A549 (cell line): Measurements from ENCODE around the gene MEGF6. TPM values are rescaled to one million over a fixed set of nuclear protein-coding genes. Genes with fewer than 3 reads are reported as not detected.

Experiments used
- ATAC-seq, 2 experiments: fragments of 200-7000 bp in 1 of 2; fragments of >200 bp in 1 of 2; cut with Nextera tagmentation in 1 of 2; cut with Tn5 transposase in 1 of 2; 3 replicates each; pipeline versions ENCODE4 v1.8.0 to v1.9.1; 2018 to 2020; ENCODE audit warnings: mild to moderate bottlenecking in 1 of 2, moderate library complexity in 1 of 2
- CTCF ChIA-PET: fragments of 300-600 bp; sonication (Branson Sonifier 250); formaldehyde crosslinking; extraction: SDS; loops from one replicate; lab custom pipeline; 2021; ENCODE audit warnings: antibody characterized with exemption, inconsistent platforms; lab: Yijun Ruan, JAX
- POLR2A ChIA-PET: fragments of 350-600 bp; formaldehyde crosslinking; extraction: SDS; loops from one replicate; lab custom pipeline; 2021; ENCODE audit warnings: antibody characterized with exemption, inconsistent platforms; lab: Yijun Ruan, JAX
- DNase-seq, 2 experiments: peaks; one replicate each; pipeline versions ENCODE4 v3.0.0 to v3.0.0-alpha.2; 2011 to 2016; ENCODE audit warnings: low read depth in 1 of 2, low spot score in 1 of 2
- FAIRE-seq: peaks from 2 replicates; lab custom pipeline; 2011; peaks lifted over from hg19 to GRCh38; lab: Jason Lieb, UNC
- H3K27ac ChIP-seq, 2 experiments: fragments of >200 bp; sonication (Bioruptor Twin); formaldehyde crosslinking; 3 replicates each; pipeline ENCODE4 v1.5.1; 2016 to 2017
- H3K4me1 ChIP-seq: fragments of >200 bp; sonication (Bioruptor Twin); formaldehyde crosslinking; 3 replicates; pipeline ENCODE4 v1.6.1; 2016
- H3K4me2 ChIP-seq: fragments of >200 bp; sonication (Bioruptor Twin); formaldehyde crosslinking; 3 replicates; pipeline ENCODE4 v1.6.1; 2016
- H3K4me3 ChIP-seq: fragments of >200 bp; sonication (Bioruptor Twin); formaldehyde crosslinking; 3 replicates; pipeline ENCODE4 v1.5.1; 2016
- H3K9me3 ChIP-seq: fragments of >200 bp; sonication (Bioruptor Twin); formaldehyde crosslinking; 3 replicates; pipeline ENCODE4 v1.6.1; 2016
- CBX2 ChIP-seq: fragments of 200-600 bp; sonication (generic); IDR thresholded peaks from 2 replicates; pipeline ENCODE4 v1.6.1; 2016; ENCODE audit warnings: low read depth, mild to moderate bottlenecking, borderline replicate concordance
- CTCF ChIP-seq: fragments of >200 bp; sonication (Bioruptor Twin); formaldehyde crosslinking; IDR thresholded peaks from 3 replicates; pipeline ENCODE4 v1.5.1; 2016
- E2F6 ChIP-seq: IDR thresholded peaks from 2 replicates; pipeline ENCODE4 v1.6.1; 2012; ENCODE audit warnings: low read depth, borderline replicate concordance
- ESRRA ChIP-seq: fragments of 150-350 bp; IDR thresholded peaks from 2 replicates; pipeline ENCODE4 v1.6.1; 2014; ENCODE audit warnings: mild to moderate bottlenecking, low read length, borderline replicate concordance
- FOSB ChIP-seq: fragments of 250-450 bp; sonication (Bioruptor Pico); IDR thresholded peaks from 2 replicates; pipeline ENCODE4 v1.5.0; 2020; ENCODE audit warnings: mild to moderate bottlenecking, moderate library complexity
- FOXS1 ChIP-seq: fragments of 250-450 bp; sonication (Bioruptor Pico); IDR thresholded peaks from 2 replicates; pipeline ENCODE4 v1.5.0; 2020; ENCODE audit warnings: mild to moderate bottlenecking, moderate library complexity
- GATA3 ChIP-seq: IDR thresholded peaks from 2 replicates; pipeline ENCODE4 v1.6.1; 2012; ENCODE audit warnings: borderline replicate concordance
- HEYL ChIP-seq: fragments of 250-450 bp; sonication (Bioruptor Pico); IDR thresholded peaks from 2 replicates; pipeline ENCODE4 v1.8.0; 2021; ENCODE audit warnings: mild to moderate bottlenecking, moderate library complexity
- HOXB5 ChIP-seq: fragments of 250-450 bp; sonication (Bioruptor Pico); IDR thresholded peaks from 2 replicates; pipeline ENCODE4 v1.5.0; 2020; ENCODE audit warnings: mild to moderate bottlenecking, moderate library complexity
- JUN ChIP-seq, 2 experiments: fragments of >200 bp; sonication (Bioruptor Twin); formaldehyde crosslinking; IDR thresholded peaks; 2 replicates in 1 of 2; 3 replicates in 1 of 2; pipeline ENCODE4 v1.6.1; 2016 to 2017
- JUNB ChIP-seq: fragments of >200 bp; sonication (Bioruptor Twin); formaldehyde crosslinking; IDR thresholded peaks from 2 replicates; pipeline ENCODE4 v1.6.1; 2016
- MYC ChIP-seq: IDR thresholded peaks from 2 replicates; pipeline ENCODE4 v1.6.1; 2012; ENCODE audit warnings: mild to moderate bottlenecking, inconsistent platforms, low read length, improper control_type of control experiment, borderline replicate concordance
- PBX3 ChIP-seq: IDR thresholded peaks from 2 replicates; pipeline ENCODE4 v1.6.1; 2012
- PHF8 ChIP-seq: fragments of 200-600 bp; sonication (generic); IDR thresholded peaks from 2 replicates; pipeline ENCODE4 v1.6.1; 2016; ENCODE audit warnings: low read depth, mild to moderate bottlenecking, antibody characterized with exemption, moderate library complexity, borderline replicate concordance
- RAD21 ChIP-seq, 2 experiments: fragments of >200 bp in 1 of 2; sonication (Bioruptor Twin) in 1 of 2; formaldehyde crosslinking in 1 of 2; IDR thresholded peaks in 1 of 2; conservative IDR thresholded peaks in 1 of 2; 2 replicates in 1 of 2; 3 replicates in 1 of 2; pipeline ENCODE4 v1.6.1; 2012 to 2018; ENCODE audit warnings: inconsistent platforms in 1 of 2
- REST ChIP-seq: fragments of 200-600 bp; sonication (generic); IDR thresholded peaks from 2 replicates; pipeline ENCODE4 v1.6.1; 2016; ENCODE audit warnings: antibody characterized with exemption, mild to moderate bottlenecking, moderate library complexity
- RNF2 ChIP-seq: fragments of 200-600 bp; sonication (generic); IDR thresholded peaks from 2 replicates; pipeline ENCODE4 v1.6.1; 2016; ENCODE audit warnings: low read depth, mild to moderate bottlenecking, antibody characterized with exemption, moderate library complexity, borderline replicate concordance
- SMC3 ChIP-seq: fragments of >200 bp; sonication (Bioruptor Twin); formaldehyde crosslinking; IDR thresholded peaks from 3 replicates; pipeline ENCODE4 v1.6.1; 2018; ENCODE audit warnings: inconsistent platforms
- TP53 ChIP-seq: fragments of 250-450 bp; sonication (Bioruptor Pico); IDR thresholded peaks from 2 replicates; pipeline ENCODE4 v1.5.0; 2021; ENCODE audit warnings: mild to moderate bottlenecking, moderate library complexity
- USF2 ChIP-seq: fragments of 450-650 bp; IDR thresholded peaks from 2 replicates; pipeline ENCODE4 v1.6.1; 2014; ENCODE audit warnings: antibody characterized with exemption
- ZC3H11A ChIP-seq: fragments of 450-650 bp; IDR thresholded peaks from 2 replicates; pipeline ENCODE4 v1.6.1; 2014; ENCODE audit warnings: antibody characterized with exemption, mild to moderate bottlenecking
- WGBS: methylation state at CpG from one replicate; pipeline ENCODE4 v1.1.6; 2017; ENCODE audit errors: missing lambda C conversion rate; 5-methylcytosine and 5-hydroxymethylcytosine counted together
- polyA plus RNA-seq, 4 experiments: library from polyadenylated mRNA; depleted of rRNA in 3 of 4; stranded (reverse); fragments of >200 nt; fragmentation: RNase III in 1 of 4; extraction: RNeasy Plus Mini Kit Qiagen cat#74134 plus additional on column Dnase treatment in 1 of 4; gene quantifications; 2 replicates in 3 of 4; 3 replicates in 1 of 4; pipeline ENCODE4 v1.2.3, GENCODE V29; 2011 to 2017

MEGF6 gene
- polyA plus RNA-seq, 2 of the 4 experiments (the other 2 are of a cell fraction): 0.66 to 13.7 TPM

- H3K4me2 ChIP-seq: no peak overlapping the region
- no peak overlapping the region for H3K4me3 ChIP-seq
- ATAC-seq: no peak
- H3K27ac ChIP-seq: no peak overlapping the region
- no peak for TF ChIP-seq RAD21 (conservative IDR thresholded peaks at IDR 0.05 in 1 of 2, IDR thresholded peaks at IDR 0.05 in 1 of 2)
- TF ChIP-seq HOXB5: no peak
- TF ChIP-seq USF2: no peak
- TF ChIP-seq JUN (IDR thresholded peaks at IDR 0.05): no peak
- TF ChIP-seq, all 56 proteins: peak for 0
- ChIA-PET CTCF (interaction anchor here (0.7 to 1.4 kb wide), 3 partner anchors 10 to 114 kb away, joined by 3 to 4 read pairs (median 3); no protein-coding TSS in a partner anchor), POLR2A (no interaction called here)
- H3K4me1 ChIP-seq: no peaks in the 10 kb centered on the region
- 76% methylated on average over 5 of the region's 8 CpGs for WGBS
- H3K9me3 ChIP-seq: no peaks in the 10 kb centered on the region
- no peak for FAIRE-seq
- DNase-seq: no peak
Measured at GRCh38 chr1:3604468-3604974, 6.8 kb downstream of the MEGF6 start.

- Histone ChIP-seq H3K4me3 (no peak overlapping the region), H3K4me1 (no peaks in the 10 kb centered on the region)
- POLR2A ChIA-PET: no interaction called here
- ATAC-seq: no peak
- TF ChIP-seq SMC3 (no peak), PBX3 (no peak)
- TF ChIP-seq, all 56 proteins: peak for 0
- CTCF ChIA-PET: interaction anchor here (0.8 to 1.4 kb wide), 2 partner anchors 11 to 39 kb away, joined by 3 read pairs; no protein-coding TSS in a partner anchor
- WGBS: 83% methylated on average over 16 of the region's 29 CpGs
- H3K27ac ChIP-seq: no peak overlapping the region
- no peak overlapping the region for H3K4me2 ChIP-seq
- DNase-seq (no peak), FAIRE-seq (no peak)
- no peaks in the 10 kb centered on the region for H3K9me3 ChIP-seq
Measured at GRCh38 chr1:3603571-3604467, 7.5 kb downstream of the MEGF6 start.

- Histone ChIP-seq H3K4me2 (no peak overlapping the region), H3K4me3 (no peak overlapping the region), H3K4me1 (no peaks in the 10 kb centered on the region), H3K27ac (no peak overlapping the region), H3K9me3 (no peaks in the 10 kb centered on the region)
- DNase-seq (no peak), FAIRE-seq (no peak), ATAC-seq (no peak)
- WGBS: 85% methylated on average over 9 of the region's 11 CpGs
- POLR2A ChIA-PET: no interaction called here
- CTCF ChIA-PET: interaction anchor here (1.1 kb wide), 1 partner anchor 12 kb away, joined by 3 read pairs; no protein-coding TSS in a partner anchor
- TF ChIP-seq RNF2: no peak
- TF ChIP-seq CBX2: no peak
- TF ChIP-seq RAD21 (conservative IDR thresholded peaks at IDR 0.05 in 1 of 2, IDR thresholded peaks at IDR 0.05 in 1 of 2): no peak
- TF ChIP-seq JUNB: no peak
- TF ChIP-seq CTCF: no peak
- no peak for TF ChIP-seq ZC3H11A
- no peak for TF ChIP-seq HEYL (CRISPR knock-in tag)
- no peak for TF ChIP-seq REST
- TF ChIP-seq PBX3: no peak
- TF ChIP-seq FOSB (CRISPR knock-in tag): no peak
- TF ChIP-seq FOXS1: no peak
- TF ChIP-seq TP53: no peak
- TF ChIP-seq PHF8: no peak
- TF ChIP-seq MYC: no peak
- TF ChIP-seq ESRRA: no peak
- no peak for TF ChIP-seq GATA3
- no peak for TF ChIP-seq E2F6
Measured at GRCh38 chr1:3603156-3603555, 8.2 kb downstream of the MEGF6 start.
